HepG2 (cell line): Measurements from ENCODE around the gene XRCC1. TPM values are rescaled to one million over a fixed set of nuclear protein-coding genes. Genes with fewer than 3 reads are reported as not detected.

ENCODE experiments used
- ATF7 ChIP-seq, 2 experiments: fragments of 450-650 bp in 1 of 2; sonication (generic) in 1 of 2; formaldehyde crosslinking in 1 of 2; IDR thresholded peaks; 2 replicates each; pipeline versions ENCODE4 v1.4.0 to v1.6.1; 2016 to 2020; ENCODE audit warnings: antibody characterized with exemption in 1 of 2, mild to moderate bottlenecking in 1 of 2, missing genetic modification reagents in 1 of 2
- CTCF ChIP-seq: sonication (generic); formaldehyde crosslinking; IDR thresholded peaks from 2 replicates; pipeline ENCODE4 v1.5.0; 2020; ENCODE audit warnings: mild to moderate bottlenecking, missing genetic modification reagents, moderate library complexity
- HNF1B ChIP-seq: sonication (generic); formaldehyde crosslinking; IDR thresholded peaks from 2 replicates; pipeline ENCODE4 v1.5.1; 2020; ENCODE audit warnings: mild to moderate bottlenecking, moderate library complexity, missing genetic modification reagents
- HNF4G ChIP-seq, 2 experiments: sonication (generic) in 1 of 2; formaldehyde crosslinking in 1 of 2; IDR thresholded peaks; 2 replicates each; pipeline versions ENCODE4 v1.4.0 to v1.6.1; 2011 to 2020; ENCODE audit warnings: borderline replicate concordance in 2 of 2, low read depth in 2 of 2, mild to moderate bottlenecking in 2 of 2, low read length in 1 of 2, missing genetic modification reagents in 1 of 2, moderate library complexity in 1 of 2
- PITX1 ChIP-seq: sonication (generic); formaldehyde crosslinking; IDR thresholded peaks from 2 replicates; pipeline ENCODE4 v1.5.1; 2020; ENCODE audit warnings: mild to moderate bottlenecking, missing genetic modification reagents
- POGZ ChIP-seq: sonication (generic); formaldehyde crosslinking; IDR thresholded peaks from 2 replicates; pipeline ENCODE4 v1.4.0; 2020; ENCODE audit warnings: mild to moderate bottlenecking, missing genetic modification reagents
- POLR2AphosphoS5 ChIP-seq: IDR thresholded peaks from 2 replicates; pipeline ENCODE4 v1.6.1; 2012; ENCODE audit warnings: low read depth, low read length
- POLR2G ChIP-seq: fragments of 200-400 bp; formaldehyde crosslinking; IDR thresholded peaks from 2 replicates; pipeline ENCODE4 v1.6.1; 2018; ENCODE audit warnings: mild to moderate bottlenecking, low read depth, low read length, moderate library complexity
- SOX13 ChIP-seq, 3 experiments: fragments of 450-650 bp in 1 of 3; sonication (generic) in 1 of 3; formaldehyde crosslinking in 1 of 3; IDR thresholded peaks in 2 of 3; conservative IDR thresholded peaks in 1 of 3; 2 replicates each; pipeline versions ENCODE4 v1.5.0 to v1.6.1; 2016 to 2020; ENCODE audit warnings: antibody characterized with exemption in 1 of 3, mild to moderate bottlenecking in 1 of 3, missing compliant biosample characterization in 1 of 3, missing genetic modification reagents in 1 of 3, moderate library complexity in 1 of 3
- SRF ChIP-seq: IDR thresholded peaks from 2 replicates; pipeline ENCODE4 v1.6.1; 2011; ENCODE audit warnings: mild to moderate bottlenecking, low read depth, low read length, moderate library complexity
- SRSF9 ChIP-seq: fragments of 200-400 bp; formaldehyde crosslinking; IDR thresholded peaks from 2 replicates; pipeline ENCODE4 v1.6.1; 2018; ENCODE audit warnings: borderline replicate concordance, mild to moderate bottlenecking, low read depth, low read length; ENCODE audit not compliant: insufficient read depth, poor library complexity, severe bottlenecking
- TGIF2 ChIP-seq: IDR thresholded peaks from 2 replicates; pipeline ENCODE4 v1.6.1; 2016; ENCODE audit warnings: control low read depth, missing compliant biosample characterization
- ZKSCAN1 ChIP-seq: fragments of 150-350 bp; IDR thresholded peaks from 2 replicates; pipeline ENCODE4 v1.6.1; 2014; ENCODE audit warnings: low read length
- ZNF570 ChIP-seq: sonication (generic); formaldehyde crosslinking; IDR thresholded peaks from 2 replicates; pipeline ENCODE4 v1.4.0; 2020; ENCODE audit warnings: mild to moderate bottlenecking, missing genetic modification reagents, borderline replicate concordance
- ZNF614 ChIP-seq: IDR thresholded peaks from 2 replicates; pipeline ENCODE4 v1.6.1; 2018; ENCODE audit warnings: missing biosample characterization, missing genetic modification reagents, inconsistent platforms, borderline replicate concordance
- ZNF646 ChIP-seq: sonication (generic); formaldehyde crosslinking; IDR thresholded peaks from 2 replicates; pipeline ENCODE4 v1.9.0; 2021; ENCODE audit warnings: mild to moderate bottlenecking, missing genetic modification reagents
- polyA plus RNA-seq, 8 experiments: library from polyadenylated mRNA; depleted of rRNA in 3 of 8; stranded (reverse) in 7 of 8; unstranded in 1 of 8; fragments of >200 nt; fragmentation: Illumina TruSeq in 4 of 8; extraction: Trizol in 4 of 8; gene quantifications; 2 replicates each; pipeline versions ENCODE4 v1.2.1 to v1.2.3, GENCODE V29; 2011 to 2016; ENCODE audit warnings: low read depth in 4 of 8, missing spikeins in 1 of 8, mixed read lengths in 1 of 8; ENCODE audit not compliant: insufficient read depth in 1 of 8
- total RNA-seq, 5 experiments: library from RNA; depleted of rRNA; stranded (reverse); fragments of >200 nt; fragmentation: Illumina TruSeq; extraction: Trizol; gene quantifications; 2 replicates each; pipeline ENCODE4 v1.2.3, GENCODE V29; 2016; ENCODE audit warnings: low read depth in 1 of 5

XRCC1 gene
- total and polyA plus RNA-seq, 2 of the 13 experiments (the other 11 are each of a cell fraction or from before 2014, with no cell fraction given), result 24.7 to 26.3 TPM

DNA sequence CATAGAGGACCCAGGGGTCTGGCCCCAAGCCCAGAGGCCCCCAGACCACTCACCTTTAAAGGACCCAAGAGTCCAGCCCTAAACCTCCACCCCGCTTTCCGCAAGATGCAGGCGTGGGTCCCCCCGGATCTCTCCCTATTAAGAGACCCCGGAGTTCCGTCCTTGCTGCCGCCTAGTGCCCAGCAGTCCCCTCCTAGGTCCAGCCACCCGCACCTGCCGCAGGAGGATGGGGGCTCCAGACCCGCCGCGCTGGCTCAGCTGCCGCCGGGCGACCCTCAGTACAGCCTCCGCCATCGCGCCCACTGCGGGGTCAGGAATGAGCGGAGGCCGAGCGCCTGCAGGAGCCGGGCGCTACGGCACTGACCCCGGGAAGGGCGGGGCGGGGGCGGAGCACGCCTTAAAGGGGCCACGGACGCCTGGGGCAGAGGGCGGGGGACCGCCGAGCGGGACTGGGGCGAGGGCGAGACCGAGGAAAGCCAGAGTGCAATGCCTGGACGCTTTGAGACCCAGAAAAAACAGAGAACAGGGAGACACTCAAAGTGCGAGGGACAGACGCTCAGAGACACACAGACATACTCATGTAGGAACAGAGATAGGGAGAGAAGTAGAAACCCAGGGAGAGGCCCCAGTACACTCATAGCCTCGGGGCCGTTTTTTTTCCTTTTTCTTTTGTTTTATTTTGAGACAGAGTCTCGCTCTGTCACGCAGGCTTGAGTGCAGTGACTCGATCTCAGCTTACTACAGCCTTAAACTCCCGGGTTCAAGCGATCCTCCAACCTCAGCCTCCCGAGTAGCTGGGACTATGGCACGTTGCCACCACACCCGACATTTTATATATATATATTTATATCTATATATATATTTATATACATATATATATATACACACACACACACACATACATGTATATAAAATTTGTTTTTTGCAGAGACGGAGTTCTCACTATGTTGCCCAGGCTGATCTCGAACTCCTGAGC, 48.2 kb downstream of the XRCC1 start, which contains the start of gene ETHE1 (continued):
- peak; percentile 29; the same call in 1 of the 2 replicates for TF ChIP-seq HNF4G (IDR thresholded peaks at IDR 0.05; ENCODE audit: borderline replicate concordance, low read depth, low read length)
- peak; percentile 36; the same call in 1 of the 2 replicates for TF ChIP-seq HNF4G (CRISPR knock-in tag; IDR thresholded peaks at IDR 0.05; ENCODE audit: borderline replicate concordance, low read depth)
- no peak for TF ChIP-seq ZNF570 (CRISPR knock-in tag)
- TF ChIP-seq POLR2AphosphoS5, result peak; percentile 81
- no peak for TF ChIP-seq SOX13 (IDR thresholded peaks at IDR 0.05)
- no peak for TF ChIP-seq SOX13 (CRISPR knock-in tag; conservative IDR thresholded peaks at IDR 0.05 in 1 of 2, IDR thresholded peaks at IDR 0.05 in 1 of 2)
- 0 out of 2 replicates have a peak, but pooled peaks have one; percentile 3 for TF ChIP-seq CTCF (CRISPR knock-in tag)
- no peak for TF ChIP-seq ZNF646 (CRISPR knock-in tag)
- TF ChIP-seq SRSF9, result no peak
- TF ChIP-seq POGZ (CRISPR knock-in tag), result 0 out of 2 replicates have a peak, but pooled peaks have one; percentile 39
- TF ChIP-seq ZKSCAN1, result no peak
- TF ChIP-seq POLR2G, result peak; percentile 90
- 0 out of 2 replicates have a peak, but pooled peaks have one; percentile 46 for TF ChIP-seq TGIF2 (CRISPR knock-in tag)
- TF ChIP-seq ZNF614 (CRISPR knock-in tag), result peak; percentile 58; the same call in 1 of the 2 replicates
- TF ChIP-seq PITX1 (CRISPR knock-in tag), result 0 out of 2 replicates have a peak, but pooled peaks have one; percentile 30
- TF ChIP-seq HNF1B (CRISPR knock-in tag), result 0 out of 2 replicates have a peak, but pooled peaks have one; percentile 58
- TF ChIP-seq ATF7 (IDR thresholded peaks at IDR 0.05), result no peak
- no peak for TF ChIP-seq ATF7 (CRISPR knock-in tag; IDR thresholded peaks at IDR 0.05)
- no peak for TF ChIP-seq SRF
